Smooth muscle cell (in vitro differentiated cells): Measurements from ENCODE around the gene SOD3. TPM values are rescaled to one million over a fixed set of nuclear protein-coding genes. Genes with fewer than 3 reads are reported as not detected.

Source experiments
- DNase-seq: peaks from one replicate; lab custom pipeline; 2025; ENCODE audit not compliant: unreplicated experiment; lab: John Stamatoyannopoulos, UW
- H2AFZ ChIP-seq: fragments of 200-600 bp; sonication (generic); 2 replicates; pipeline ENCODE4 v1.6.0; 2016; ENCODE audit warnings: antibody characterized with exemption, low read depth, mild to moderate bottlenecking
- H3F3A ChIP-seq: fragments of 200-600 bp; sonication (generic); 2 replicates; pipeline ENCODE4 v1.6.0; 2017; ENCODE audit warnings: antibody characterized with exemption, low read depth
- H3K27ac ChIP-seq: fragments of 200-600 bp; sonication (generic); 2 replicates; pipeline ENCODE4 v1.5.1; 2016; ENCODE audit warnings: low read depth, mild to moderate bottlenecking
- H3K27me3 ChIP-seq: fragments of 200-600 bp; sonication (generic); 2 replicates; pipeline ENCODE4 v1.6.1; 2016; ENCODE audit warnings: low read depth, mild to moderate bottlenecking
- H3K36me3 ChIP-seq: fragments of 200-600 bp; sonication (generic); 2 replicates; pipeline ENCODE4 v1.5.1; 2016; ENCODE audit warnings: low read depth
- H3K4me1 ChIP-seq: fragments of 200-600 bp; sonication (generic); 2 replicates; pipeline ENCODE4 v1.5.1; 2016; ENCODE audit warnings: low read depth
- H3K4me2 ChIP-seq: fragments of 200-600 bp; sonication (generic); 2 replicates; pipeline ENCODE4 v1.6.0; 2016; ENCODE audit warnings: mild to moderate bottlenecking
- H3K4me3 ChIP-seq: fragments of 200-600 bp; sonication (generic); 2 replicates; pipeline ENCODE4 v1.5.1; 2016; ENCODE audit warnings: mild to moderate bottlenecking
- H3K79me2 ChIP-seq: fragments of 200-600 bp; sonication (generic); 2 replicates; pipeline ENCODE4 v1.6.0; 2016; ENCODE audit warnings: low read depth, mild to moderate bottlenecking
- H3K9ac ChIP-seq: fragments of 200-600 bp; sonication (generic); 2 replicates; pipeline ENCODE4 v1.6.0; 2016; ENCODE audit warnings: low read depth
- H3K9me3 ChIP-seq: fragments of 200-600 bp; sonication (generic); replicated peaks from 2 replicates; pipeline ENCODE4 v1.5.1; 2016; ENCODE audit warnings: low read depth
- H4K20me1 ChIP-seq: fragments of 200-600 bp; sonication (generic); 2 replicates; pipeline ENCODE4 v1.6.0; 2016; ENCODE audit warnings: low read depth
- WGBS: methylation state at CpG from one replicate; pipeline ENCODE4 v1.1.7; 2016; ENCODE audit warnings: low lambda C conversion rate; 5-methylcytosine and 5-hydroxymethylcytosine counted together
- polyA plus RNA-seq: library from polyadenylated mRNA; unstranded; fragments of >200 nt; fragmentation: Nextera tagmentation; extraction: Ambion mirVana; gene quantifications from 2 replicates; pipeline ENCODE4 v1.2.1, GENCODE V29; 2016
- total RNA-seq: library from RNA; depleted of rRNA; stranded (reverse); fragments of >200 nt; gene quantifications from 2 replicates; pipeline ENCODE4 v1.2.3, GENCODE V29; 2014
- TF ChIP-seq, protein P1 (sequence below): fragments of 200-600 bp; sonication (generic); IDR thresholded peaks from 2 replicates; pipeline ENCODE4 v1.5.1; 2017; ENCODE audit warnings: borderline replicate concordance, mild to moderate bottlenecking, antibody characterized with exemption; ENCODE audit not compliant: insufficient read depth, poor library complexity, severe bottlenecking

Gene SOD3
- total and polyA plus RNA-seq, 2 experiments from 2014 or later = 24.4 to 71.9 TPM

DNA sequence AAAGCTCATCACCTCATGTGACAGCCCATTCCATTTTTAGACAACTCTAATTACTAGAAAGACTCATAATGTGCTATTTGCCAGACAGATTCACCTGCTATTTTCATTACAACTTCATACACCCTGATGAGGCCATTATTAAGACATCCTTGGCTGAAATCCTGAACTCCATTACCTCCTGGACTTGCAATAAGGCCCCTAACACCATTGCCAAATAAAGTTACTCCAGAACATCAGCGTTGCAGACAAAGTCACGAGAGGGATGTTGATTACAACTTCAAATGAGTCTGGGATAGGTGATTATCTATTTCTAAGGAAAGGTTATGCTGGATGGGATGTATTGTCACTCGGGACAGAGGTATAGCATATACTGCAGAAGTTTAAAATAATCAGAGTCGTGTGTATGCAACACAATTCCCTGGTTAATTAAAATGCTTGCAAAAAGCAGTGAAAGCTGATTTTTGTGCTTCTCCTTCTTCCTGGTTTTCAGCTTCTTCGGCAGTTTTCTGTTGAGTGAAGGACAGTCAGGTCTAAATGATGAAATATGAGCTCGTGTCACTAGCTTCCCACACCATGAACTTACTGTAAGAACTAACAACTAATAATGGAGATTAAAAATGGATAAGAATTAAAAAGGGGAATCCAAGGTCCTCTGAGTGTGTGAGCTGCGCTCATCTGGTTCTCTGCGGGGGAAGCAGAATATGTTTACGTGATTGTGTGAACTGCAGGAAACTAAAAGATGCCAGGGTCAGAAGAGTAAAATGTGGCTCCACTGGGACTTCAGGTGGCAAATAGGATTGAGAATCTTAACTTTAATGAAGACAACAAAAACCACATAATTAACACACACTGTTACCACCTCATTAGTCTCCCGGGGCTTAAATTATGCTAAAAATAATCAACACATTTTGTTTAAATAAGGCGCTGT, 17.6 kb upstream of the SOD3 start:
- TF ChIP-seq, protein P1, sequence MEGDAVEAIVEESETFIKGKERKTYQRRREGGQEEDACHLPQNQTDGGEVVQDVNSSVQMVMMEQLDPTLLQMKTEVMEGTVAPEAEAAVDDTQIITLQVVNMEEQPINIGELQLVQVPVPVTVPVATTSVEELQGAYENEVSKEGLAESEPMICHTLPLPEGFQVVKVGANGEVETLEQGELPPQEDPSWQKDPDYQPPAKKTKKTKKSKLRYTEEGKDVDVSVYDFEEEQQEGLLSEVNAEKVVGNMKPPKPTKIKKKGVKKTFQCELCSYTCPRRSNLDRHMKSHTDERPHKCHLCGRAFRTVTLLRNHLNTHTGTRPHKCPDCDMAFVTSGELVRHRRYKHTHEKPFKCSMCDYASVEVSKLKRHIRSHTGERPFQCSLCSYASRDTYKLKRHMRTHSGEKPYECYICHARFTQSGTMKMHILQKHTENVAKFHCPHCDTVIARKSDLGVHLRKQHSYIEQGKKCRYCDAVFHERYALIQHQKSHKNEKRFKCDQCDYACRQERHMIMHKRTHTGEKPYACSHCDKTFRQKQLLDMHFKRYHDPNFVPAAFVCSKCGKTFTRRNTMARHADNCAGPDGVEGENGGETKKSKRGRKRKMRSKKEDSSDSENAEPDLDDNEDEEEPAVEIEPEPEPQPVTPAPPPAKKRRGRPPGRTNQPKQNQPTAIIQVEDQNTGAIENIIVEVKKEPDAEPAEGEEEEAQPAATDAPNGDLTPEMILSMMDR = no peak
- Histone ChIP-seq H4K20me1 (no peaks in the 10 kb centered on the region), H3K36me3 (no peaks in the 10 kb centered on the region), H3K4me1 (peaks cover 13% of the 10 kb centered on the region), H3K79me2 (no peaks in the 10 kb centered on the region), H3K9me3 (no peaks in the 10 kb centered on the region), H3K9ac (no peak overlapping the region), H3K4me3 (no peak overlapping the region), H3K4me2 (peak overlapping the region; percentile 64), H3F3A (peaks cover 26% of the 10 kb centered on the region), H2AFZ (no peak overlapping the region), H3K27me3 (no peaks in the 10 kb centered on the region), H3K27ac (peak overlapping the region; percentile 51)
- WGBS = 41% methylated on average over 11 of the region's 11 CpGs
- DNase-seq = no peak

DNA sequence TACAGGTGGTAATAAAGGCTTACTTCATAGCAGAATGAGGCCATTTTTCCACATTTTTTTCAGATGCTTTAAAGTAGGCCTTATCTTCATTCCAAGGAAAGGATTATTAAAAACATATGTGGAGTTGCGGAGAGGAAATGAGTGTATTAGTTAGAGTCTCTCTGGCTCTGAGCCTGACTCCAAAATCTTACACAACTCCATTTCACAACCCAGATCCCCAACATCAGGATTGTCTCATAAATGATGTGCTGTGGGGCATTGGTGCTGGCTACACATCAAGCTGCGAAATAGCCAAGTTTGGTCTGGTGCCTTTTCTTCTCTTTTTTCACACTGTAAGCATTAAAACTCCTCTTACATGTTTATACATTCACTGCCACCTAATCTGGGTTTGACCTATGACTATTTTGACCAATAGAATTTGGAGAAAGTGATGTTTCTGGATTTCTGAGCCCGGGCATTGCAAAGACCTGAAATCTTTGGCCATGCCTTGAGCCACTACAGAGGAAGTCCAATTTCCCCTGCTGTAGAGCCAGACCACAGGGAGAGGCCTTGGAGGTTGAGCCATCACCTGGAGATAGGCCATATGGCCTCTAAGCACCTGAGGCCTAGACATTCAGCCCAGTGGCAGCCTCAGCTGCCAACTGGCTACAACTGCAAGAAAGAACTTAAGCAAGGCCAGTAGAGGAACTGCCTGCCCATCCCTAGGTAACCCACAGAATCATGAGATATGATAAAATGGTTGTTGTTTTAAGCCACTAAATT, 16.7 kb upstream of the SOD3 start:
- DNase-seq = no peak
- Histone ChIP-seq H3F3A (peaks cover 26% of the 10 kb centered on the region), H3K79me2 (no peaks in the 10 kb centered on the region), H3K4me2 (peak overlapping the region; percentile 64), H3K27ac (peak overlapping the region; percentile 51), H3K9me3 (no peaks in the 10 kb centered on the region), H2AFZ (no peak overlapping the region), H3K4me3 (no peak overlapping the region), H3K36me3 (no peaks in the 10 kb centered on the region), H3K9ac (no peak overlapping the region), H3K4me1 (peaks cover 13% of the 10 kb centered on the region), H3K27me3 (no peaks in the 10 kb centered on the region), H4K20me1 (no peaks in the 10 kb centered on the region)
- TF ChIP-seq, protein P1 = no peak
- WGBS = 13% methylated on average over 3 of the region's 3 CpGs

DNA sequence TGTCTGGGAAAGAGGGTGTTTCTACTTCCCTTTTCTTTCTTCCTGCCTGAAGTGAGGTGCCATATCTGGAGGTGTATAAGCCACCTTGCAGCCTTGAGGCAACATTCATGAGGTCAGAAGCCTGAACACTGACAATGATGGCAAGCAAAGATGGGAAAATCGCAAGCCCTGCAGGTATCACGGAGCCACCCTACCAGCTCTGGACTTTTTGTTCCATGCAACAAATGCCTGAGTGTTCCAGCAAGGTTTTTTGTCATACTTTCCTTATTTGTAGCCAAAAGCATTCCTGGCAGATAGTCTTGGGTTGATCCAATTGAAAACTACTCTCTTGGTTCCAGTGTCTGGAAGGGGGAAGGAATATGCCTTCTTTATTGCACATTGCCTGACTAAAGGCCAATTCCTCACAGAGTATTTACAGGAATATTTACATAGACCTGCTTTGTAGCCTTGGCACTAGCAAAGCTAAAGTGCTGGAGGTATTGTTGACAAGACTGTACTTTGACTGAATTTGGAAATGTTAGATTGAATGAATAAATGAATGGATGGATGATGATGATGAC, 14.4 kb upstream of the SOD3 start:
- 100% methylated on average over 2 of the region's 2 CpGs for WGBS
- Histone ChIP-seq H3K9ac (no peak overlapping the region), H3K36me3 (no peaks in the 10 kb centered on the region), H3K4me2 (no peak overlapping the region), H3K4me3 (no peak overlapping the region), H4K20me1 (no peaks in the 10 kb centered on the region), H2AFZ (no peak overlapping the region), H3K4me1 (peaks cover 4% of the 10 kb centered on the region), H3K9me3 (no peaks in the 10 kb centered on the region), H3K79me2 (no peaks in the 10 kb centered on the region), H3K27me3 (no peaks in the 10 kb centered on the region), H3K27ac (no peak overlapping the region), H3F3A (peaks cover 17% of the 10 kb centered on the region)
- DNase-seq = no peak
- TF ChIP-seq, protein P1 = no peak
